ENCODE data around the gene FGG.

FGG gene

GRCh38 chr4:154586296-154587033 is 26.0 kb downstream of the FGG start:
- DNase-seq (ENCODE audit: low read depth) = no peak

DNA sequence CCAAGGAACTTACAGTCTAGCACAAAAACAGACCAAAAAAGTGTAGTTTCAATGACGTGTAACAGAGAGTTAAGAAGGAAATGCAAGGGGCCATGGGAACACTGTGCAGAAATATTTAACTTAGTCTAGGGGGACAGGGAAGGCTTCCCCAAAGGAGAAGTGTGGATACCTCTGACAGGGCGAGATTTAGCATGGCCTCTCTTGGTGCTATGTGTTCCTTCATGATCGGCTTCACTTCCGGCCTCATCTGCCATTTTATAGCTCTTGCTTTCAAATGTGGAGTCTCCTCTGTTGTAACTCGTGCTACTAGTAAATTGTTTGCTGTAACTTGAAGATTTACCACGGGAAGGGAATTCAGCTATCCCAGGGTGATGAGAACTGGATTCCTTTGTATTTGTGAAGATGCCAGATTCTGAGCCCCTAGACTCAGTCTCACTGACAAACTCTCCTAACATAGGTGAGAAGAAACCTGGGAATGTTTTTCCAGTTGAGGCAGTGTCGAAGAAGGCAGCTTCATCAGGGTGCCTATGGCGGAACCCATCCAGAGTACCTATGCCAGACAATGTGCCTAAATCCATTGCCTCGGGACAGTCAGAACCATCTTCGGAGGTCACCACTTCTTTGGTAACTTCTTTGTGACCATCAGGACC is 27.0 kb downstream of the FGG start:
- DNase-seq (ENCODE audit: low read depth) = no peak

DNA sequence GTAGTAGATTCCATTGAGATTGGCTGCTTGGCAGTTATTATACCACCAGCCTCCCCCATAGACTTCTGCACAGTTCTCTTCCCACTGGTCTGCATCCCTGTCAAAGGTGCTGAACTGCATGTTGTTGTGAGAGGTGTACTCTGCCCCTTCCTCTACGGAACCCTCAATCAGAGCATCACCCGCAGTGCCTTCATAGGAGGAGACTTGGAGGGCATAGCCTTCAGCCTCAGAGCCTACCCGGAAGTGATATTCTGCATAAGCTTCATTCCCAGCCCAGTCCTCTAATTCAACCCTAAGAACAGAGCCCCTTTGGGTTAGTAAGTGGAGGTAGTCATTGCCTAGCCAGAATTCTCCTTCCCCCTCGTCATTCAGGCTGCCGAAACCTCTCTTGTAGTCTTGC is 28.2 kb downstream of the FGG start:
- DNase-seq (ENCODE audit: low read depth) = no peak

DNA sequence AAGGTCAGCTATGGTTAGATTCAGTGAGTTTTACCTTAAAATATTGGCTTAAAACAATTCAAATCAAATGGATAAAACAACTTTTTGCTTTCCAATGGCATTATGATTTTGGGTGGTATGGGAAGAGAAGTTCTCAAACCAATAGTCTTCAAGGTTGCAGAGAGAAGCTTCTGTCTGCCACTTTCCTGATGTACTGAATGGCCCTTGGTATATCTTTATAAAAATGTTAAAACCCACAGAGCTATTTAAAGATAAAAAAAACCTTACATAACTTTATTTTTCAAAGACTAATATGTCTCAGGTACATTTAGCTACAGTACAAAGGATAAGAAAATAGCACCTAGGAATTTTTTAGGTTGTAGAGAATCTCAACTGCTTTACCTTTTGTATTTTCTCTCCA is 28.8 kb downstream of the FGG start:
- DNase-seq (ENCODE audit: low read depth) = no peak

- DNase-seq (ENCODE audit: low read depth) = no peak
These were observed 29.2 kb downstream of the FGG start for GRCh38 chr4:154583230-154583629.

GRCh38 chr4:154582723-154583122 is 29.7 kb downstream of the FGG start:
- DNase-seq (ENCODE audit: low read depth) = no peak

- DNase-seq (ENCODE audit: low read depth) = no peak
These were observed 32.5 kb downstream of the FGG start for GRCh38 chr4:154579927-154580326.

DNA sequence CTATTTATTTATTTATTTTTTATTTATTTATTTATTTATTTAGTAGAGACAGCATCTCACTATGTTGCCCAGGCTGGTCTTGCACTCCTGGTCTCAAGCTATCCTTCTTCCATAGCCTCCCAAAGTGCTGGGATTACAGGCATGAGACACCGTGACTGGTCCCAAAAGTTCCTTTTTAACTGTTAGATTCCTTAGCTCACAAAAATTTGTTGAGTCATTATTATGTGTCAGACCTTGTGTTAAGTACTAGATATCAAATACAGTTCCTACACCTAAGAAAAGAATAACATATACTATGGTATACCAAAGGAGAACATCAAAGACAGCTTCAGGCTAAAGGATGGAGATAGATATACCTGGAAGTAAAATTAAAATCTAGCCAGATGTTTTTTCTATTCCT is 33.5 kb downstream of the FGG start:
- no peak for DNase-seq (ENCODE audit: low read depth)

DNA sequence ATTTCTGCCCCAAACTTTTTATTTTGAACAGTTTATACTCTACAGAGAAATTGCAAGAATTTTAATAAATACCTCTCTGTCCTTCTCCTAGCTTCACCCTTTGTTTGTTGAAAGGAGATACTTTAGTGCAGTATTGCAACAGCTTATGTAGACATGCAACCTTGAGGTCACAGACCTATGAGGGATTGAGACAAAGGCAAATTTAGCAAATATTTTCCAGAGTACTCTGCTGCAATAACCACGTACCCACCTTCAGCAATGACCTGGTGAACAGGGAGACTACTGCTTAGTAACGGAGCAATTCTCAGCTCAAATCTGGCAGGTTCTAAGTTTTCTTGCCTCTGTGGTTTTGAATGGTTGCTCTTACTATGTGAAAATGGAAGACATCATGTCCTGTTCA is 35.1 kb downstream of the FGG start:
- DNase-seq (ENCODE audit: low read depth) = no peak

DNA sequence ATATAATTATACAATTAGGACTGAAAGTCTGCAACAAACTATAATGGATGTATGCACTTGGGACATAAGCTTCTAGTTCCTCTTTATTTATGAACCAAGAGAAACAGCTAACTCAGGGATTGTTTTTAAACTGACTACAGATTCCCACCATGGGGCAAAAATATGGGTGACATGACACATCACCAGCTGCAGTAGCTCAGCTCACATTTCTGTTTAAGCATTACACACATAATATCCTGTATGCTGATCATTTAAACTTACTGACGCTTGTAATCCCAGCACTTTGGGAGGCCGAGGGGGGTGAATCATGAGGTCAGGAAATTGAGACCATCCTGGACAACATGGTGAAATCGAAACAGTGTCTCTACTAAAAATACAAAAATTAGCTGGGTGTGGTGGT is 38.1 kb downstream of the FGG start:
- no peak for DNase-seq (ENCODE audit: low read depth)

GRCh38 chr4:154573190-154573870 is 39.1 kb downstream of the FGG start:
- no peak for DNase-seq (ENCODE audit: low read depth)

- no peak for DNase-seq (ENCODE audit: low read depth)
These were observed 42.9 kb downstream of the FGG start for GRCh38 chr4:154569584-154569983.

DNA sequence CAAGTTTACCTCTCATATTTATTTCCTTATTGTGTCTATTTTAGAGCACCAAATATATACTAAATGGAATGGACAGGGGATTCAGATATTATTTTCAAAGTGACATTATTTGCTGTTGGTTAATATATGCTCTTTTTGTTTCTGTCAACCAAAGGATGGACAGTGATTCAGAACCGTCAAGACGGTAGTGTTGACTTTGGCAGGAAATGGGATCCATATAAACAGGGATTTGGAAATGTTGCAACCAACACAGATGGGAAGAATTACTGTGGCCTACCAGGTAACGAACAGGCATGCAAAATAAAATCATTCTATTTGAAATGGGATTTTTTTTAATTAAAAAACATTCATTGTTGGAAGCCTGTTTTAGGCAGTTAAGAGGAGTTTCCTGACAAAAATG is 43.4 kb downstream of the FGG start:
- no peak for DNase-seq (ENCODE audit: low read depth)

GRCh38 chr4:154566639-154567204 is 45.7 kb downstream of the FGG start:
- no peak for DNase-seq (ENCODE audit: low read depth)

DNA sequence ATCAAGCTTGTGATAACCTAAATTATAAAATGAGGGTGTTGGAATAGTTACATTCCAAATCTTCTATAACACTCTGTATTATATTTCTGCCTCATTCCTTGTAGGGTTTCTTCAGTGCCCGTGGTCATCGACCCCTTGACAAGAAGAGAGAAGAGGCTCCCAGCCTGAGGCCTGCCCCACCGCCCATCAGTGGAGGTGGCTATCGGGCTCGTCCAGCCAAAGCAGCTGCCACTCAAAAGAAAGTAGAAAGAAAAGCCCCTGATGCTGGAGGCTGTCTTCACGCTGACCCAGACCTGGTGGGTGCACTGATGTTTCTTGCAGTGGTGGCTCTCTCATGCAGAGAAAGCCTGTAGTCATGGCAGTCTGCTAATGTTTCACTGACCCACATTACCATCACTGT is 46.8 kb downstream of the FGG start:
- DNase-seq (ENCODE audit: low read depth) = no peak

- no peak for DNase-seq (ENCODE audit: low read depth)
These were observed 48.1 kb downstream of the FGG start for GRCh38 chr4:154564311-154564710.

DNA sequence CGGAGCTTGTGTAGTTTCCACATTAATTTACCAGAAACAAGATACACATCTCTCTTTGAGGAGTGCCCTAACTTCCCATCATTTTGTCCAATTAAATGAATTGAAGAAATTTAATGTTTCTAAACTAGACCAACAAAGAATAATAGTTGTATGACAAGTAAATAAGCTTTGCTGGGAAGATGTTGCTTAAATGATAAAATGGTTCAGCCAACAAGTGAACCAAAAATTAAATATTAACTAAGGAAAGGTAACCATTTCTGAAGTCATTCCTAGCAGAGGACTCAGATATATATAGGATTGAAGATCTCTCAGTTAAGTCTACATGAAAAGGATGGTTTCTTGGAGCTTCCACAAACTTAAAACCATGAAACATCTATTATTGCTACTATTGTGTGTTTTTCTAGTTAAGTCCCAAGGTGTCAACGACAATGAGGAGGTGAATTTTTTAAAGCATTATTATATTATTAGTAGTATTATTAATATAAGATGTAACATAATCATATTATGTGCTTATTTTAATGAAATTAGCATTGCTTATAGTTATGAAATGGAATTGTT is 49.7 kb downstream of the FGG start, which contains the start of gene FGB:
Gene FGB (plus strand): TSS at position 315 of the 558 bp plus-strand sequence. CDS start 8 bp downstream, at position 323.
- DNase-seq (ENCODE audit: low read depth) = no peak

GRCh38 chr4:154560824-154561231 is 51.6 kb downstream of the FGG start:
- peak; percentile 65 for DNase-seq (ENCODE audit: low read depth)

DNA sequence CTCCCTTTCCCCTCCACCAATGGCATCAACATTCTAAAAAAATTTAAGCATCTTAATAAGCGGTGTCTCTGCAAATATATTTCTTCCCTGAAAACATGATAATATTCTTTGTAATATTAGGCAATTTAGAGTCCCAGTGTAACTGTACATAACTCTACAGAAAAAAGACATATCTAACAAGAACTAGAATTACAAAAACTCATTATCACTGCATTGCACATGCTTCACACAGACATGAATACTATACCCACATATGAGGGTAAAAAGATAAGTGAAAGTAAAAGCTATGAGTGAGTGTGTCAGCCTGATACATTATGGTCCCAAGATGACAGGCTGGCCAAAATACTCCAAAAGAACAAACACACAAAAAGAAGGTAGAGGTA is 52.0 kb downstream of the FGG start:
- DNase-seq (ENCODE audit: low read depth) = no peak

- DNase-seq (ENCODE audit: low read depth) = peak; percentile 58
These were observed 52.7 kb downstream of the FGG start for GRCh38 chr4:154559494-154560418.

- DNase-seq (ENCODE audit: low read depth) = no peak
These were observed 53.3 kb downstream of the FGG start for GRCh38 chr4:154559141-154559493.
